Measurements from ENCODE around the gene CD37. TPM values are rescaled to one million over a fixed set of nuclear protein-coding genes. Genes with fewer than 3 reads are reported as not detected.

The CD37 gene
- total RNA-seq, 6 experiments from 2014 or later, result not detected

DNA sequence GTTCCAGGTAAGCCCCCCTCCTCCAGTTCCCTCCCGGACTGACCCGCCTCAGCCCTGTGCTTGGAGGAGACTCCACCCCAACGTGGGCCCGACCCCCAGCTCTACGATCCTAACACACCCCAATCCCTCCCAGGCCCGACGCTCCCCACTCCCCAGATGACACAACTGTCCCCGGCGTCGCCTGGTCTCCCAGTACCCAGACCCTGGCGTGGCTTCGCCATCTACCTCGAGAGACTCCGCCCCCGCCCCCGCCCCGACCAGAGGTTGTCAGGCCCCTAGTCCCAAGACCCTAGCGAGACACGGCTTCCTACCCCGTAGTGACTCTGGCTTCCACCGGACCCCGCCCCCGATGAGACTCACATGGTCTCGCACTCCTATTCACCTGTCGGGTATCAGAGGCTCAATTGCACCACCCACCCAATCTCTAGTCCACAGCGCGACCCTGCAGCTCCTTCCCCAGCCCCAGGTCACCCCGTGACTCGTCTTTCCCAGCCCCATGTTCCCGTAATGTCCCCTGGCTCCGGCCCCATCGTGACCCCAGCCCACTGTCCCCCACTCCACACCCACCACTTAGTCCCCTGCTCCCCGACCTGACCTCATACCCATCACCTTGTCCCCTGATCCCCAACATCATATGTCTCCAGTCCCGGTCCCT, 2.9 kb downstream of the CD37 start:
- DNase-seq, result no peak
- peaks cover 16% of the 10 kb centered on the region for H3K27me3 Mint-ChIP-seq (ENCODE audit: insufficient read depth)
- H3K9me3 Mint-ChIP-seq, result no peaks in the 10 kb centered on the region
- TF ChIP-seq, protein P1, sequence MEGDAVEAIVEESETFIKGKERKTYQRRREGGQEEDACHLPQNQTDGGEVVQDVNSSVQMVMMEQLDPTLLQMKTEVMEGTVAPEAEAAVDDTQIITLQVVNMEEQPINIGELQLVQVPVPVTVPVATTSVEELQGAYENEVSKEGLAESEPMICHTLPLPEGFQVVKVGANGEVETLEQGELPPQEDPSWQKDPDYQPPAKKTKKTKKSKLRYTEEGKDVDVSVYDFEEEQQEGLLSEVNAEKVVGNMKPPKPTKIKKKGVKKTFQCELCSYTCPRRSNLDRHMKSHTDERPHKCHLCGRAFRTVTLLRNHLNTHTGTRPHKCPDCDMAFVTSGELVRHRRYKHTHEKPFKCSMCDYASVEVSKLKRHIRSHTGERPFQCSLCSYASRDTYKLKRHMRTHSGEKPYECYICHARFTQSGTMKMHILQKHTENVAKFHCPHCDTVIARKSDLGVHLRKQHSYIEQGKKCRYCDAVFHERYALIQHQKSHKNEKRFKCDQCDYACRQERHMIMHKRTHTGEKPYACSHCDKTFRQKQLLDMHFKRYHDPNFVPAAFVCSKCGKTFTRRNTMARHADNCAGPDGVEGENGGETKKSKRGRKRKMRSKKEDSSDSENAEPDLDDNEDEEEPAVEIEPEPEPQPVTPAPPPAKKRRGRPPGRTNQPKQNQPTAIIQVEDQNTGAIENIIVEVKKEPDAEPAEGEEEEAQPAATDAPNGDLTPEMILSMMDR (IDR thresholded peaks at IDR 0.05), result no peak
- H3K27ac Mint-ChIP-seq, result no peak overlapping the region
- peaks cover 14% of the 10 kb centered on the region for H3K36me3 Mint-ChIP-seq (ENCODE audit: low read depth)
- no peaks in the 10 kb centered on the region for H3K4me1 Mint-ChIP-seq (ENCODE audit: low read depth)
- H3K4me3 Mint-ChIP-seq, result no peak overlapping the region; the same call in 1 of the 2 replicates

DNA sequence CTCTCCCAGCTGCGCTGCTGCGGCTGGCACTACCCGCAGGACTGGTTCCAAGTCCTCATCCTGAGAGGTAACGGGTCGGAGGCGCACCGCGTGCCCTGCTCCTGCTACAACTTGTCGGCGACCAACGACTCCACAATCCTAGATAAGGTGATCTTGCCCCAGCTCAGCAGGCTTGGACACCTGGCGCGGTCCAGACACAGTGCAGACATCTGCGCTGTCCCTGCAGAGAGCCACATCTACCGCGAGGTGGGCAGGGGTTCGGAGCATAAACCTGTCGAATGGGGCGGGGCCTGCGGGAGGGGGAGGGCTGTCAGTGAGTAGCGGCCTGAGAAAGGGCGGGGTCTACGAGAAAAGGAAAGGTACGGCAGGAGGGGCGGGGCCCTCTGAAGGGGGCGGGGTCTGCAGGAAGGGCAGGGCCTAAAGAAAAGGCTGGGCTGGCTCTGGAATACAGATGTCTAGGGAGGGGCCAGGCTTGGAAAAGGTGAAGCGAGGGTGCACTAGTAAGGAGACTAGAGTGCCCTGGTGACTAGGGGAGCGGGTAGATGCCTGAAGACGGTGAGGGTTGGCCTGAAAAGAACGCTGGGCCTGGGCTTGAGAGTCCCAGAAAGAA, 3.6 kb downstream of the CD37 start:
- Mint-ChIP-seq H3K4me3 (no peak overlapping the region; the same call in 1 of the 2 replicates), H3K27me3 (ENCODE audit: insufficient read depth) (peaks cover 12% of the 10 kb centered on the region), H3K9me3 (no peaks in the 10 kb centered on the region), H3K36me3 (ENCODE audit: low read depth) (peaks cover 15% of the 10 kb centered on the region), H3K27ac (no peak overlapping the region), H3K4me1 (ENCODE audit: low read depth) (no peaks in the 10 kb centered on the region)
- DNase-seq, result no peak
- TF ChIP-seq, protein P1 (IDR thresholded peaks at IDR 0.05), result no peak

DNA sequence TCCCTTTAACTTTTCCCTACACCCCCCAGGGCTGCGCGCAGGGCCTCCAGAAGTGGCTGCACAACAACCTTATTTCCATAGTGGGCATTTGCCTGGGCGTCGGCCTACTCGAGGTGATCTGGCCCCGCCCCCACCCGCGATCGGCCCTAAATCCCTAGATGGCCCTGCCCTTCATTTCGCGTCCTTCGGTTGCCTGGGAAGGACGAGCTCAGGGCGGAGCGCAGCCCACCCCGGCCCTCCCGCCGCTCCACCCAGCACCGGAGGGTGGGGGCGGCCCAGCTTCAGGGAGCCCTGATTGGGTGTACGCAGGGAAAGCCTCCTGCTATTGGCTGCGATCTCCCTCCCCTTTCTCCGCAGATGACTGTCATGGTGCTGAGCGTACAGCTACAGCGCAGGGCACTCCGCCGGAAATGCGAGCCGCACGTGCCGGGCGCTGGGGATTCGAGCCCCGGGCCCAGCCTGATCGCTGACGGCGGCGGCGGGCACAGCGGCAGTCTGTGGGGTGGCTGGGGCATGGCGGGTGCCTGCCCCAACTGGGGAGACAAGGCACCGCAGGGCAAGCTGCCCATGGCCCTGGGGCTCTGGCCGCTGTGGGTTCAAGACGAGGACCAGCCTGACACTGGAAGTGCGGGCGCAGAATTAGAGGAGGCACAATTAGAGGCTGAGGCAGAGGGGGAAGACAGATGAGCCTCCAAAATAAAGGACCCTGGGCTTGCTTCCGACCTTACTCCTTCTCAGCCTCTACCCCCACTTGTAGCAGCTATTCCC, 4.3 kb downstream of the CD37 start:
- Mint-ChIP-seq H3K36me3 (ENCODE audit: low read depth) (peaks cover 16% of the 10 kb centered on the region), H3K4me3 (no peak overlapping the region; the same call in 1 of the 2 replicates), H3K9me3 (no peaks in the 10 kb centered on the region), H3K27me3 (ENCODE audit: insufficient read depth) (peaks cover 12% of the 10 kb centered on the region), H3K4me1 (ENCODE audit: low read depth) (no peaks in the 10 kb centered on the region), H3K27ac (no peak overlapping the region)
- DNase-seq, result no peak
- TF ChIP-seq, protein P1 (IDR thresholded peaks at IDR 0.05), result no peak

DNA sequence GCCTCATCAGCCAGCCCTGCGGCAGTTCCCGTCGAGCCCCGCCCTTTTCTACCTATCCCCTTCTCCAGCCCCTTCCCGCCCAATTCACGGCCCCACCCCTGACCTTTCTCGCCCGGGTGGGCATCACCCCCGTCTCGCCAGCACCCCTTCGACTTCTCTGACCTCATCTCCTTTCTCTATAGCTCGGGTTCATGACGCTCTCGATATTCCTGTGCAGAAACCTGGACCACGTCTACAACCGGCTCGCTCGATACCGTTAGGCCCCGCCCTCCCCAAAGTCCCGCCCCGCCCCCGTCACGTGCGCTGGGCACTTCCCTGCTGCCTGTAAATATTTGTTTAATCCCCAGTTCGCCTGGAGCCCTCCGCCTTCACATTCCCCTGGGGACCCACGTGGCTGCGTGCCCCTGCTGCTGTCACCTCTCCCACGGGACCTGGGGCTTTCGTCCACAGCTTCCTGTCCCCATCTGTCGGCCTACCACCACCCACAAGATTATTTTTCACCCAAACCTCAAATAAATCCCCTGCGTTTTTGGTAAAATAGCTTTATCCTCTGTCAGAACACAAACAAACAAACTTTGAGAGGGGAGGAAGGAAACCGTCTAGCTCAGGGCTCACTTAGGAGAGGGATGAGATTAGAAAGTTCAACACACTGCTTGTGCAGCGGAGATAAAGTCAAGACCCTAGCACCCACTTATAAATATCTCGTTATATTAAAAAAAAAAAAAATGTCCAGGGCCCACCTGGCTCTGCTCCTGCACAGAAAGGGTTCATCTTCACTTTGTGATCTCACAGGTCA, 5.1 kb downstream of the CD37 start:
- Mint-ChIP-seq H3K9me3 (no peaks in the 10 kb centered on the region), H3K4me3 (no peak overlapping the region), H3K36me3 (ENCODE audit: low read depth) (peaks cover 24% of the 10 kb centered on the region), H3K27ac (no peak overlapping the region), H3K4me1 (ENCODE audit: low read depth) (no peaks in the 10 kb centered on the region), H3K27me3 (ENCODE audit: insufficient read depth) (peaks cover 11% of the 10 kb centered on the region)
- DNase-seq, result no peak
- TF ChIP-seq, protein P1 (IDR thresholded peaks at IDR 0.05), result no peak

Measured in HFFc6 (cell line).